PC-3 (cell line): ENCODE measurements around the gene ALG14. TPM values are rescaled to one million over a fixed set of nuclear protein-coding genes. Genes with fewer than 3 reads are reported as not detected.

Source experiments
- ATAC-seq: fragments of 200-7000 bp; cut with Tn5 transposase; 2 replicates; pipeline ENCODE4 v1.9.1; 2020; ENCODE audit warnings: mild to moderate bottlenecking, moderate library complexity
- BruUV-seq: library from RNA; stranded (reverse); fragments of 400-500 nt; replicated peaks from 2 replicates; lab custom pipeline; 2021; lab: Mats Ljungman, UMichigan
- CTCF ChIA-PET: fragments of 300-600 bp; sonication (Branson Sonifier 250); formaldehyde crosslinking; loops from one replicate; lab custom pipeline; 2022; ENCODE audit warnings: antibody characterized with exemption; lab: Charles Lee
- POLR2A ChIA-PET: fragments of 300-600 bp; sonication (Branson Sonifier 250); formaldehyde crosslinking; loops from one replicate; lab custom pipeline; 2022; ENCODE audit warnings: antibody characterized with exemption; ENCODE audit not compliant: unreplicated experiment; lab: Charles Lee
- DNase-seq: peaks from one replicate; pipeline ENCODE4 v3.0.0-alpha.2; 2015
- H2AFZ ChIP-seq: fragments of 300-600 bp; sonication (generic); 2 replicates; pipeline ENCODE4 v1.6.0; 2016; ENCODE audit warnings: antibody characterized with exemption, low read length
- H3F3A ChIP-seq: fragments of 300-600 bp; sonication (generic); one replicate; pipeline ENCODE4 v1.6.0; 2017; ENCODE audit warnings: antibody characterized with exemption, low read length, control low read depth, mild to moderate bottlenecking; ENCODE audit not compliant: unreplicated experiment
- H3K27ac ChIP-seq: fragments of 300-600 bp; sonication (generic); 2 replicates; pipeline ENCODE4 v1.5.1; 2016; ENCODE audit warnings: mild to moderate bottlenecking, low read length
- H3K27me3 ChIP-seq: fragments of 300-600 bp; sonication (generic); 2 replicates; pipeline ENCODE4 v1.6.1; 2016; ENCODE audit warnings: low read length, mixed read lengths
- H3K36me3 ChIP-seq: fragments of 300-600 bp; sonication (generic); 2 replicates; pipeline ENCODE4 v1.6.1; 2016; ENCODE audit warnings: low read depth, mixed run types, low read length, mixed read lengths
- H3K4me1 ChIP-seq: fragments of 300-600 bp; sonication (generic); 2 replicates; pipeline ENCODE4 v1.5.1; 2016; ENCODE audit warnings: low read length; ENCODE audit not compliant: insufficient read depth
- H3K4me2 ChIP-seq: fragments of 300-600 bp; sonication (generic); 2 replicates; pipeline ENCODE4 v1.6.0; 2016; ENCODE audit warnings: low read length
- H3K4me3 ChIP-seq: fragments of 300-600 bp; sonication (generic); 2 replicates; pipeline ENCODE4 v1.5.1; 2016; ENCODE audit warnings: mild to moderate bottlenecking, low read length, mixed read lengths
- H3K79me2 ChIP-seq: fragments of 300-600 bp; sonication (generic); 2 replicates; pipeline ENCODE4 v1.6.1; 2017; ENCODE audit warnings: low read length, mixed read lengths
- H3K9ac ChIP-seq: fragments of 300-600 bp; sonication (generic); 2 replicates; pipeline ENCODE4 v1.6.0; 2016; ENCODE audit warnings: mild to moderate bottlenecking, low read length
- H3K9me2 ChIP-seq: fragments of 300-600 bp; sonication (generic); replicated peaks from 2 replicates; pipeline ENCODE4 v1.6.1; 2016; ENCODE audit warnings: mixed run types, low read length, mixed read lengths
- H3K9me3 ChIP-seq: fragments of 300-600 bp; sonication (generic); 2 replicates; pipeline ENCODE4 v1.6.1; 2016; ENCODE audit warnings: low read length, mixed read lengths
- H4K20me1 ChIP-seq: fragments of 300-600 bp; sonication (generic); 2 replicates; pipeline ENCODE4 v1.6.1; 2016; ENCODE audit warnings: low read length, mixed read lengths
- EZH2 ChIP-seq: fragments of 300-600 bp; sonication (generic); IDR thresholded peaks from one replicate; pipeline ENCODE4 v1.6.1; 2017; ENCODE audit warnings: antibody characterized with exemption, mild to moderate bottlenecking, low read length; ENCODE audit not compliant: unreplicated experiment
- EZH2phosphoT487 ChIP-seq: fragments of 300-600 bp; sonication (generic); IDR thresholded peaks from 2 replicates; pipeline ENCODE4 v1.6.1; 2018; ENCODE audit warnings: mild to moderate bottlenecking, antibody characterized with exemption, low read length, borderline replicate concordance
- intact Hi-C: fragments of 100-400 bp; cut with micrococcal nuclease; formaldehyde crosslinking; loops from 2 replicates; pipeline ENCODE4 v1.9.0; 2023
- total RNA-seq: library from RNA; depleted of rRNA; stranded (reverse); fragments of >200 nt; gene quantifications from 2 replicates; pipeline ENCODE4 v1.2.3, GENCODE V29; 2014
- TF ChIP-seq, protein P1 (sequence below): fragments of 300-600 bp; sonication (generic); conservative IDR thresholded peaks from 2 replicates; pipeline ENCODE4 v1.5.1; 2017; ENCODE audit warnings: antibody characterized with exemption, low read depth, mild to moderate bottlenecking, low read length

The ALG14 gene
- total RNA-seq, 1 experiment from 2014 or later = 3.4 TPM

DNA sequence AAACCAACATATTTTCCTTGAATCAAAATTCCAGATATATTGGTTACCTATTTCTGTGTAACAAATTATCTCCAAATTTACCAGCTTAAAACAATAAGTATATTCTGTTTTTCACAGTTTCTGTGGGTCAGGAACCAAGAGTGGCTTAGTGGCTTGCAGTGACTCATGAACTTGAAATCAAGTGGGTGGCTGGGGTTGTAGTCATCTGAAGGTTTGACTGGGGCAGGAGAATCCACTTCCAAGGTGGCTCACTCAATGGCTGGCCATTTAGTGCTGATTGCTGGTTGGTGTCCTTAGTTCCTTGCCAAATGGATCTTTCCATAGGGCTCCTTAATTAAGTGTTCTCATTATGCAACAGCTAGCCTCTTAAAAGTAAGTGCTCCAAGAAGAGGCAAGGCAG is 43.8 kb downstream of the ALG14 start:
- ChIA-PET CTCF (no interaction called here), POLR2A (no interaction called here)
- TF ChIP-seq, protein P1, sequence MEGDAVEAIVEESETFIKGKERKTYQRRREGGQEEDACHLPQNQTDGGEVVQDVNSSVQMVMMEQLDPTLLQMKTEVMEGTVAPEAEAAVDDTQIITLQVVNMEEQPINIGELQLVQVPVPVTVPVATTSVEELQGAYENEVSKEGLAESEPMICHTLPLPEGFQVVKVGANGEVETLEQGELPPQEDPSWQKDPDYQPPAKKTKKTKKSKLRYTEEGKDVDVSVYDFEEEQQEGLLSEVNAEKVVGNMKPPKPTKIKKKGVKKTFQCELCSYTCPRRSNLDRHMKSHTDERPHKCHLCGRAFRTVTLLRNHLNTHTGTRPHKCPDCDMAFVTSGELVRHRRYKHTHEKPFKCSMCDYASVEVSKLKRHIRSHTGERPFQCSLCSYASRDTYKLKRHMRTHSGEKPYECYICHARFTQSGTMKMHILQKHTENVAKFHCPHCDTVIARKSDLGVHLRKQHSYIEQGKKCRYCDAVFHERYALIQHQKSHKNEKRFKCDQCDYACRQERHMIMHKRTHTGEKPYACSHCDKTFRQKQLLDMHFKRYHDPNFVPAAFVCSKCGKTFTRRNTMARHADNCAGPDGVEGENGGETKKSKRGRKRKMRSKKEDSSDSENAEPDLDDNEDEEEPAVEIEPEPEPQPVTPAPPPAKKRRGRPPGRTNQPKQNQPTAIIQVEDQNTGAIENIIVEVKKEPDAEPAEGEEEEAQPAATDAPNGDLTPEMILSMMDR = no peak
- Histone ChIP-seq H3K9ac (no peak overlapping the region), H3K4me1 (peaks cover 5% of the 10 kb centered on the region), H3K27me3 (no peaks in the 10 kb centered on the region), H3K9me3 (no peaks in the 10 kb centered on the region), H2AFZ (no peak overlapping the region), H3K4me3 (no peak overlapping the region), H3K9me2 (no peaks in the 10 kb centered on the region), H4K20me1 (no peaks in the 10 kb centered on the region), H3K4me2 (no peak overlapping the region), H3K27ac (no peak overlapping the region), H3K79me2 (no peaks in the 10 kb centered on the region), H3K36me3 (peaks cover 20% of the 10 kb centered on the region), H3F3A (no peaks in the 10 kb centered on the region)
- ATAC-seq = no peak
- no peak for DNase-seq
- no TSS peak for BruUV-seq
- intact Hi-C loops = no loop called here

DNA sequence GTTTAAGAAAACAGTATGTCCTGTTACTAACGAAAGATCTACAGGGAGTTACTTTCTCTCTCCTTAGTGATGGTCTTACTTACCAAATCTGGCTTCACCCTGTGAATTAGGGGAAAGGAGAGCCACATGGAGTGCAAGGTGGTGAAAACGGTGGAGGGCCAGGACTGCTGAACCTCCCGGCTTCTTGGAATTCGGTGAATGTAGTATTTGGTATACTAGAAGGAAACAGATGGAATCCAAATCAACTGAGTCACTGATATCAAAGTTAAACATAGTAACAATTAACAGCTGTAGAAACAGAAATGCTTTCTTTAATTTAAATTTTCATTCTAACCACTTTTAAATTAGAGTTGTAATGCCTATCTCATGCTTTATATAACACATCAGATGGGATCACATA is 45.7 kb downstream of the ALG14 start:
- ChIA-PET POLR2A (no interaction called here), CTCF (no interaction called here)
- no peak overlapping the region for H3K27ac ChIP-seq
- no peaks in the 10 kb centered on the region for H3K9me3 ChIP-seq
- H3K36me3 ChIP-seq = peaks cover 20% of the 10 kb centered on the region
- no peaks in the 10 kb centered on the region for H3K79me2 ChIP-seq
- peaks cover 18% of the 10 kb centered on the region for H3K4me1 ChIP-seq
- no peaks in the 10 kb centered on the region for H4K20me1 ChIP-seq
- DNase-seq = no peak
- no peaks in the 10 kb centered on the region for H3K9me2 ChIP-seq
- intact Hi-C loops = no loop called here
- BruUV-seq = no TSS peak
- TF ChIP-seq EZH2 (no peak), EZH2phosphoT487 (no peak)
- TF ChIP-seq, protein P1 = no peak
- no peak for ATAC-seq
- no peak overlapping the region for H2AFZ ChIP-seq
- no peaks in the 10 kb centered on the region for H3F3A ChIP-seq
- H3K9ac ChIP-seq = no peak overlapping the region
- no peak overlapping the region for H3K4me3 ChIP-seq
- no peak overlapping the region for H3K4me2 ChIP-seq
- no peaks in the 10 kb centered on the region for H3K27me3 ChIP-seq

DNA sequence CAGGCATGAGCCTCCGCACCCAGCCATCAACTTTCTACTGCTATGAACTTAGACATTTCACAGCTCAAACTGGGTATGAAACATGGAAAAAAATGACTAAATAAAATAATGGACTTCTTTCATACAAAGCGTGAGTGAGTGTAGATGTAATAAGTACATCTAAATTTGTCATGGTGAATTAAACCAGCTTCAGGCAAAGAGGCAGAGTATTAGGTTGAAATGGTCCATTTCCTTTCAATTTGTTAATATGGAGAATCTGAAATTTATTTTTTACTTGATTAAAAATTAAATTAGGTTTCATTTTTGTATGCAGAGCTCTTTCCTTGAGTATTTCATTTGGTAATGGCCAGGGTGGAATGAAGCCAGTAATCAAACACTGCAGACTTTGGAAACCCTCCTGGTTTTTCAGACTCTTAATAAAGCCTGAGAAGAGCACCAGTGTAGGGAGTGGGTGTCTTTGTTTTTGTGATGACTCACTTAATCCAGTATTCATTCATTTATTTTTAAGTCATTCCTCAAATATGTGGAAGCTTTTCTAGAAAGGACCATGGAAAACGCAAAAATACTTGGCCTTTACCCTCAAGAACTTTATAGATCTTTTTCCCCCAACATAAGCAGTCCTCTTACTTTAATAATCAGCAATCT is 49.2 kb downstream of the ALG14 start:
- H3K4me3 ChIP-seq = peak overlapping the region; percentile 15; the same call in 1 of the 2 replicates
- no peaks in the 10 kb centered on the region for H3K79me2 ChIP-seq
- no peaks in the 10 kb centered on the region for H3K9me3 ChIP-seq
- peak overlapping the region; percentile 42 for H3K4me2 ChIP-seq
- no peak overlapping the region for H2AFZ ChIP-seq
- CTCF ChIA-PET = interaction anchor here (0.9 kb wide), 1 partner anchor 169 kb away, joined by 14 read pairs; no protein-coding TSS in a partner anchor
- no peaks in the 10 kb centered on the region for H4K20me1 ChIP-seq
- H3K9me2 ChIP-seq = no peaks in the 10 kb centered on the region
- TF ChIP-seq EZH2phosphoT487 = no peak
- no peak for TF ChIP-seq EZH2
- TF ChIP-seq, protein P1 = no peak
- no peaks in the 10 kb centered on the region for H3K27me3 ChIP-seq
- POLR2A ChIA-PET = no interaction called here
- ATAC-seq (peak; percentile 93), DNase-seq (peak; percentile 79)
- H3K9ac ChIP-seq = no peak overlapping the region
- intact Hi-C loops = no loop called here
- peaks cover 15% of the 10 kb centered on the region for H3K36me3 ChIP-seq
- H3F3A ChIP-seq = no peaks in the 10 kb centered on the region
- no TSS peak for BruUV-seq
- H3K27ac ChIP-seq = peak overlapping the region; percentile 63
- H3K4me1 ChIP-seq = peaks cover 39% of the 10 kb centered on the region
